Activated CD4-positive, alpha-beta T cell treated with anti-CD3 and anti-CD28 coated beads, Interleukin-2, amount 50 U/mL, for 24 hours (primary cell): ENCODE data around the gene TMEM208.

Experiments
- DNase-seq, 2 donors: peaks; one replicate each; pipeline ENCODE4 v3.0.0-alpha.2; 2020; ENCODE audit warnings: low read depth in 1 of 2, low spot score in 1 of 2

TMEM208 gene

GRCh38 chr16:67208154-67208896 lies 18.6 kb upstream of the TMEM208 start:
- DNase-seq = no peak

GRCh38 chr16:67209565-67209964 lies 17.4 kb upstream of the TMEM208 start:
- DNase-seq = no peak

GRCh38 chr16:67210069-67210937 lies 16.6 kb upstream of the TMEM208 start:
- DNase-seq = no peak

GRCh38 chr16:67211674-67212073 lies 15.3 kb upstream of the TMEM208 start:
- no peak for DNase-seq

- no peak for DNase-seq
Measured at GRCh38 chr16:67212766-67213165, 14.2 kb upstream of the TMEM208 start.

GRCh38 chr16:67213197-67214019 lies 13.5 kb upstream of the TMEM208 start:
- DNase-seq = no peak

GRCh38 chr16:67215706-67216105 lies 11.2 kb upstream of the TMEM208 start:
- no peak for DNase-seq

- no peak for DNase-seq
Measured at GRCh38 chr16:67216612-67217490, 10.1 kb upstream of the TMEM208 start.

GRCh38 chr16:67223992-67224391 lies 2.9 kb upstream of the TMEM208 start:
- no peak for DNase-seq

- no peak for DNase-seq
Measured at GRCh38 chr16:67226295-67226803, 581 bp upstream of the TMEM208 start.

GRCh38 chr16:67227567-67227921 lies 614 bp downstream of the TMEM208 start:
- DNase-seq = no peak

GRCh38 chr16:67228034-67228785 lies 1.3 kb downstream of the TMEM208 start:
- DNase-seq = no peak

GRCh38 chr16:67228905-67229304 lies 2.0 kb downstream of the TMEM208 start:
- DNase-seq = no peak

- no peak for DNase-seq
Measured at GRCh38 chr16:67229906-67230808, 3.2 kb downstream of the TMEM208 start.

- DNase-seq = no peak
Measured at GRCh38 chr16:67230809-67231660, 4.1 kb downstream of the TMEM208 start.

GRCh38 chr16:67233596-67233995 lies 6.7 kb downstream of the TMEM208 start:
- no peak for DNase-seq

- no peak for DNase-seq
Measured at GRCh38 chr16:67234180-67234597, 7.3 kb downstream of the TMEM208 start.
